AG09319 (cell line): ENCODE results near the gene RPL31.

Source experiments
- DNase-seq: peaks from one replicate; pipeline ENCODE4 v3.0.0-alpha.2; 2010; ENCODE audit warnings: low read depth; ENCODE audit errors: extremely low read depth
- TF ChIP-seq, protein P1 (sequence below): IDR thresholded peaks from 2 replicates; pipeline ENCODE4 v1.5.1; 2011; ENCODE audit warnings: low read depth, mild to moderate bottlenecking, inconsistent platforms, low read length, moderate library complexity

RPL31 gene

DNA sequence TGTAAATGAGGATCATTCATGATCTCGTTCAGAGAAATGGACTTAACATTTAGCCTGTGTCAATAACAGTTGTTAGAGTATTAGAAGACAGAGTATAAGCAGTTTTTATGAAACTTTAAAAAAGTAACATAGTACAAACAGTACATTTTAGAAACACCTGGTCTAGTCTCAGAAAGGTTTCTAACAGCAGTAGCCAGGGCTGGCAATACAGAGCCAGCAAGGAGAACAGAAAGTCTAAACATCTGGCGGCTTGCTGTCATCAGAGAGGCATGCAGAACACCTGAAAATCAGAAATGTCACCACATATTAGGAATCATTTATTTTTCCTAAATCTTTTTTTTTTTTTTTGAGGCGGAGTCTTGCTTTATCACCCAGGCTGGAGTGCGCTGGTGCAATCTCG lies 50.1 kb downstream of the RPL31 start:
- TF ChIP-seq, protein P1, sequence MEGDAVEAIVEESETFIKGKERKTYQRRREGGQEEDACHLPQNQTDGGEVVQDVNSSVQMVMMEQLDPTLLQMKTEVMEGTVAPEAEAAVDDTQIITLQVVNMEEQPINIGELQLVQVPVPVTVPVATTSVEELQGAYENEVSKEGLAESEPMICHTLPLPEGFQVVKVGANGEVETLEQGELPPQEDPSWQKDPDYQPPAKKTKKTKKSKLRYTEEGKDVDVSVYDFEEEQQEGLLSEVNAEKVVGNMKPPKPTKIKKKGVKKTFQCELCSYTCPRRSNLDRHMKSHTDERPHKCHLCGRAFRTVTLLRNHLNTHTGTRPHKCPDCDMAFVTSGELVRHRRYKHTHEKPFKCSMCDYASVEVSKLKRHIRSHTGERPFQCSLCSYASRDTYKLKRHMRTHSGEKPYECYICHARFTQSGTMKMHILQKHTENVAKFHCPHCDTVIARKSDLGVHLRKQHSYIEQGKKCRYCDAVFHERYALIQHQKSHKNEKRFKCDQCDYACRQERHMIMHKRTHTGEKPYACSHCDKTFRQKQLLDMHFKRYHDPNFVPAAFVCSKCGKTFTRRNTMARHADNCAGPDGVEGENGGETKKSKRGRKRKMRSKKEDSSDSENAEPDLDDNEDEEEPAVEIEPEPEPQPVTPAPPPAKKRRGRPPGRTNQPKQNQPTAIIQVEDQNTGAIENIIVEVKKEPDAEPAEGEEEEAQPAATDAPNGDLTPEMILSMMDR: no peak
- DNase-seq: no peak

DNA sequence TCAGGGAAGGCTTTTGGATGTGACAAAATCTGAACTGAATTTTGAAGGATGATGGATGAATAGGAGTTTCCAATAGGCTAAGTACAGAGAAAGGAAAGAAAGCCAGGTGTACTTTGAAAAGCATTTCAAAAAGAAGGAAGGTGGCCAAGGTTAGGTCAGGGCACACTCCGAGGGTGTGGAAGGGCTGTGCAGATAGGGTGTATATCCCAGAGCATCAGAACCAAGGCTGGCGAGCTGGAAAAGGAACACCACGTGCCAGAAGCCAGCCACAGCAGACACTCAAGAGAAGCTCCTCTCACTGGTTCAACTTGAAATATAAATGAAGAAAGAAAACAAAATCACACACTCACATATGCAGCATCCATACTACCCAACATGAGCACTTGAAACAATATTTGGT lies 51.0 kb downstream of the RPL31 start:
- no peak for DNase-seq
- TF ChIP-seq, protein P1: no peak
